TTC549 (cell line): ENCODE results near the gene KDM4B.
"Not testable (repeated sequence)": the region's sequence is repeated elsewhere in the genome, so short reads cannot be mapped to it uniquely, and the experiment has no call there.

Experiments
- FAIRE-seq: peaks from 2 replicates; lab custom pipeline; 2012; peaks lifted over from hg19 to GRCh38; lab: Jason Lieb, UNC

The KDM4B gene

GRCh38 chr19:4968462-4969291 is at the start of gene KDM4B:
Gene KDM4B (plus strand): TSS chr19:4969113. CDS start chr19:5032891, 63,778 bp downstream.
- FAIRE-seq = peak; percentile 71

- no peak for FAIRE-seq
These were observed 46.2 kb upstream of the KDM4B start for GRCh38 chr19:4922530-4923275.

GRCh38 chr19:4923276-4923747 is 45.6 kb upstream of the KDM4B start:
- no peak for FAIRE-seq

- no peak for FAIRE-seq
These were observed 39.7 kb upstream of the KDM4B start for GRCh38 chr19:4929186-4929585.

- FAIRE-seq = no peak
These were observed 38.2 kb upstream of the KDM4B start for GRCh38 chr19:4930664-4931063.

- no peak for FAIRE-seq
These were observed 36.2 kb upstream of the KDM4B start for GRCh38 chr19:4932711-4933110.

- no peak for FAIRE-seq
These were observed 35.4 kb upstream of the KDM4B start for GRCh38 chr19:4933528-4933927.

- FAIRE-seq = no peak
These were observed 33.5 kb upstream of the KDM4B start for GRCh38 chr19:4935444-4935843.

GRCh38 chr19:4937060-4937459 is 31.9 kb upstream of the KDM4B start:
- no peak for FAIRE-seq

- not testable (repeated sequence) for FAIRE-seq
These were observed 30.5 kb upstream of the KDM4B start for GRCh38 chr19:4938461-4938860.

- FAIRE-seq = no peak
These were observed 29.4 kb upstream of the KDM4B start for GRCh38 chr19:4939466-4939865.

GRCh38 chr19:4941638-4942169 is 27.2 kb upstream of the KDM4B start:
- FAIRE-seq = not testable (repeated sequence)

- FAIRE-seq = not testable (repeated sequence)
These were observed 18.3 kb upstream of the KDM4B start for GRCh38 chr19:4950650-4951049.

GRCh38 chr19:4951656-4952055 is 17.3 kb upstream of the KDM4B start:
- FAIRE-seq = no peak

- no peak for FAIRE-seq
These were observed 16.0 kb upstream of the KDM4B start for GRCh38 chr19:4952945-4953344.

- FAIRE-seq = not testable (repeated sequence)
These were observed 14.4 kb upstream of the KDM4B start for GRCh38 chr19:4954320-4955149.

GRCh38 chr19:4955274-4955673 is 13.6 kb upstream of the KDM4B start:
- FAIRE-seq = no peak

GRCh38 chr19:4957981-4958380 is 10.9 kb upstream of the KDM4B start:
- FAIRE-seq = no peak

- FAIRE-seq = no peak
These were observed 6.8 kb upstream of the KDM4B start for GRCh38 chr19:4962085-4962619.

- FAIRE-seq = no peak
These were observed 3.9 kb upstream of the KDM4B start for GRCh38 chr19:4965061-4965460.

GRCh38 chr19:4966591-4966990 is 2.3 kb upstream of the KDM4B start:
- FAIRE-seq = no peak
